ENCODE results near the gene SLC25A39. TPM values are rescaled to one million over a fixed set of nuclear protein-coding genes. Genes with fewer than 3 reads are reported as not detected.

Gene SLC25A39
- total and polyA plus RNA-seq, 2 donors (not counting 3 experiments of a cell fraction or from before 2014, with no cell fraction given): 88.5 to 151 TPM

- Histone ChIP-seq H4K20me1 (replicated peaks; ENCODE audit: control insufficient read depth, extremely low read depth, insufficient read depth, low read length) (no peaks in the 10 kb centered on the region), H3K4me1 (ENCODE audit: control insufficient read depth, extremely low read depth, insufficient read depth, low read length) (no peaks in the 10 kb centered on the region), H2AFZ (ENCODE audit: low read depth, low read length) (no peak overlapping the region), H3K79me2 (ENCODE audit: control insufficient read depth, insufficient read depth, low read length) (no peaks in the 10 kb centered on the region), H3K4me3 (replicated peaks in 1 of 3; ENCODE audit: insufficient read depth in 1 of 3, low read depth in 1 of 3, low read length in 3 of 3) (no peak overlapping the region), H3K27ac (ENCODE audit: insufficient read depth, low read depth, low read length) (no peak overlapping the region), H3K9ac (replicated peaks; ENCODE audit: extremely low read depth, insufficient read depth, low read length) (no peak overlapping the region), H3K4me2 (ENCODE audit: insufficient read depth, low read length) (no peak overlapping the region), H3K36me3 (ENCODE audit: control insufficient read depth in 2 of 2, extremely low read depth in 1 of 2, insufficient read depth in 2 of 2, low read length in 2 of 2) (peaks cover 6 to 38% of the 10 kb centered on the region in 2 experiments), H3K9me3 (replicated peaks; ENCODE audit: control insufficient read depth, insufficient read depth, low read length) (no peaks in the 10 kb centered on the region), H3K27me3 (ENCODE audit: control insufficient read depth in 2 of 2, insufficient read depth in 2 of 2, low read length in 2 of 2) (no peaks in the 10 kb centered on the region), H3K9me1 (replicated peaks; ENCODE audit: control insufficient read depth, extremely low read depth, insufficient read depth, low read length) (no peaks in the 10 kb centered on the region)
- no TSS peak for BruUV-seq (replicated peaks)
- no peak for TF ChIP-seq MAX (IDR thresholded peaks at IDR 0.05; ENCODE audit: insufficient read depth, insufficient read length)
- TF ChIP-seq CTCF (IDR thresholded peaks at IDR 0.05; ENCODE audit: extremely low read depth in 1 of 2, insufficient read depth in 1 of 2, low read depth in 1 of 2, low read length in 2 of 2): no peak
- no peak for FAIRE-seq
- ChIA-PET POLR2A (no interaction called here), CTCF (interaction anchor here (0.8 to 3.1 kb wide), 8 partner anchors 8 to 170 kb away, joined by 3 to 12 read pairs (median 4); partner anchors contain the start of genes FAM171A2 and GRN)
- DNase-seq (ENCODE audit: low read depth, low spot score): no peak
- dilution Hi-C loops (cut with MboI; ENCODE audit: extremely low pct_ligation_motif_present, low sequenced_read_pairs): no loop called here
- intact Hi-C loops (cut with micrococcal nuclease): no loop called here
These were observed 29.2 kb upstream of the SLC25A39 start for GRCh38 chr17:44353672-44354331.
